Panc1 (cell line): ENCODE results near the gene ACOT12. TPM values are rescaled to one million over a fixed set of nuclear protein-coding genes. Genes with fewer than 3 reads are reported as not detected.

Experiments
- ATAC-seq: fragments of 200-7000 bp; cut with Tn5 transposase; 2 replicates; pipeline ENCODE4 v1.9.1; 2020; ENCODE audit warnings: mild to moderate bottlenecking, moderate library complexity
- BruUV-seq: library from RNA; stranded (reverse); fragments of 400-500 nt; replicated peaks from 2 replicates; lab custom pipeline; 2021; lab: Mats Ljungman, UMichigan
- CTCF ChIA-PET: fragments of 300-600 bp; sonication (Branson Sonifier 250); formaldehyde crosslinking; loops from one replicate; lab custom pipeline; 2022; ENCODE audit warnings: antibody characterized with exemption; lab: Charles Lee
- POLR2A ChIA-PET: fragments of 300-600 bp; sonication (Branson Sonifier 250); formaldehyde crosslinking; loops from one replicate; lab custom pipeline; 2022; ENCODE audit warnings: antibody characterized with exemption; lab: Charles Lee
- DNase-seq: peaks from one replicate; pipeline ENCODE4 v3.0.0-alpha.2; 2010; ENCODE audit warnings: low read depth, low spot score
- H3K27ac ChIP-seq: 2 replicates; pipeline ENCODE4 v1.5.1; 2011; ENCODE audit warnings: mild to moderate bottlenecking, low read length, inconsistent platforms
- H3K27me3 ChIP-seq: fragments of 200-500 bp; sonication (Bioruptor generic); 2 replicates; pipeline ENCODE4 v1.6.0; 2014; ENCODE audit warnings: low read length, inconsistent platforms; ENCODE audit not compliant: control insufficient read depth, insufficient read depth
- H3K36me3 ChIP-seq: fragments of 200-500 bp; sonication (Bioruptor generic); 2 replicates; pipeline ENCODE4 v1.5.1; 2014; ENCODE audit warnings: inconsistent platforms, mild to moderate bottlenecking, low read length, moderate library complexity; ENCODE audit not compliant: control insufficient read depth, insufficient read depth
- H3K4me1 ChIP-seq: 2 replicates; pipeline ENCODE4 v1.5.1; 2011; ENCODE audit warnings: inconsistent platforms, mild to moderate bottlenecking, low read length, moderate library complexity; ENCODE audit not compliant: control insufficient read depth, insufficient read depth
- H3K4me3 ChIP-seq, 2 experiments: 2 replicates each; pipeline ENCODE4 v1.5.1; 2011 to 2012; ENCODE audit warnings: low read depth in 2 of 2, low read length in 2 of 2, mild to moderate bottlenecking in 2 of 2, inconsistent platforms in 1 of 2, moderate library complexity in 1 of 2
- H3K9me3 ChIP-seq: fragments of 200-500 bp; sonication (Bioruptor generic); 2 replicates; pipeline ENCODE4 v1.5.1; 2014; ENCODE audit warnings: low read depth, mild to moderate bottlenecking, inconsistent platforms, low read length, moderate library complexity; ENCODE audit not compliant: control insufficient read depth, insufficient read depth
- POLR2AphosphoS5 ChIP-seq: IDR thresholded peaks from 2 replicates; pipeline ENCODE4 v1.6.1; 2012; ENCODE audit warnings: mild to moderate bottlenecking, low read depth, low read length, moderate library complexity
- SIN3A ChIP-seq: IDR thresholded peaks from 2 replicates; pipeline ENCODE4 v1.6.1; 2012; ENCODE audit warnings: low read depth, mild to moderate bottlenecking, low read length, moderate library complexity, borderline replicate concordance; ENCODE audit not compliant: insufficient read depth
- TCF7L2 ChIP-seq: IDR thresholded peaks from 2 replicates; pipeline ENCODE4 v1.6.1; 2011; ENCODE audit warnings: mild to moderate bottlenecking, low read depth, low read length, inconsistent platforms
- in situ Hi-C: cut with HindIII; loops from 2 replicates; pipeline ENCODE4 v1.10.0; 2016; ENCODE audit warnings: low sequenced_read_pairs, low pct_unique_long_range_greater_than_20kb
- intact Hi-C: fragments of 100-400 bp; cut with micrococcal nuclease; formaldehyde crosslinking; loops from one replicate; pipeline ENCODE4 v1.10.0; 2022; ENCODE audit not compliant: unreplicated experiment
- total RNA-seq: library from RNA; stranded (reverse); gene quantifications from one replicate; pipeline ENCODE4 v1.2.1, GENCODE V29; 2021; ENCODE audit not compliant: unreplicated experiment
- TF ChIP-seq, protein P1 (sequence below): fragments of 450-650 bp; IDR thresholded peaks from 2 replicates; pipeline ENCODE4 v1.5.1; 2017; ENCODE audit warnings: mild to moderate bottlenecking
- TF ChIP-seq, protein P2 (sequence below), 2 experiments: IDR thresholded peaks; 2 replicates each; pipeline ENCODE4 v1.6.1; 2011 to 2012; ENCODE audit warnings: low read depth in 2 of 2, control low read depth in 1 of 2, low read length in 1 of 2, mild to moderate bottlenecking in 1 of 2, moderate library complexity in 1 of 2; ENCODE audit not compliant: insufficient read depth in 1 of 2

The ACOT12 gene
- total RNA-seq, 1 experiment from 2014 or later, result 0.74 TPM

DNA sequence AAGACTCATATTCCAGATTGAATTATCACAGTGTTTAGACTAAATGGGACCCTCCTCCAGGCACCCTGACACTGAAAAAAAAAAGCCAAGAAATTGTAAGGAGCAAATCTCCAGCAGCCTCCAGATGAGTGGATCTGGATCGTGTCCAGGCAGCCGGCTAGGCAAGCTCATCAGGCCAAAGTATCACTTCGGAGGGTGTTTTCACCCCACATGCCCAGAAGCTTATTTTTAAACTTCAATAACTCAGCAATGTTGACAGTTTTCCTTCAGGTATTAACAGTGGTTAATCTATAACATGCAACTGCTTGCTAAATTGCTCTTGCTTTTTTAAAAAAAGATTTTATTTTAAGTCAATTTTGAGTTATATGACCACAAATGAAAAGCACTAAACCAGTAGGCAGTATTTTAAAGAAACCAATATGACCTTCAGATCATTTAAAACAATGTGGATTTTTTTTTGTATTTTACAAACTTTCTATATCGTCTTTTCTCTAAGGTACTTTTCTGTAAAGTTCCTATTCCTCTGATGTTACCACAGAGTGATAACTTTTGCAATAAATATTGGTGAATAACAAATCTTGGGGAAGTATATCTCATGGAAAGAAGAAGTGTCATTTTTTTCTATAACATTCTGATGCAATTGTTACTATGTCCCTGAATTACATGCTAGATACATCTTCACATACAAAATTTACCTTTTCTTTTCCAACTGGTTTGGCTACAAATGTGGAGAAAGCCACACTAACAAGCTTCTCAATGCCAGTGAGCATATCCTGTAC lies 30.7 kb downstream of the ACOT12 start:
- DNase-seq, result no peak
- no peak for ATAC-seq

DNA sequence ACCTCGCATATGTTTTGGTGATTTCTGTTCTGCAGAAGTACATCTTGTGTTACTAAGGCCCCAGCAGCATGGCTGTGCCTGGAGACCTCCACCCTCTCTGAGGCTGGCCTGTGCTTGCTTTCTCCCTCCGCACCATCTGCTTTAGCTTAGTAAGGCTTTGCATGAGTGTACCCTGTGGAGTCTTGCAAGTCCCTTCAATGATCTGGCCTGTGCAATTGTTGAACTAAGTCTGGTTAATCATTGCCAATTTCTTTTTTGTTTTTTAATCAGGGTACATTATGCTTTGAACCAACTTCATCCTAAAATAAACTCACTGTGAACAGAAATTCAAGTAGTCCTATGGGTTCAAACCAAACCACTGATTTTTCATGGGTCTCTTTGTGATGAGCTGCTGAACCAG lies 32.3 kb downstream of the ACOT12 start:
- no TSS peak for BruUV-seq
- H3K27me3 ChIP-seq, result no peaks in the 10 kb centered on the region
- no peak overlapping the region for H3K27ac ChIP-seq
- ATAC-seq (no peak), DNase-seq (no peak)
- no peak overlapping the region for H3K4me3 ChIP-seq
- H3K36me3 ChIP-seq, result no peaks in the 10 kb centered on the region
- ChIA-PET POLR2A (no interaction called here), CTCF (interaction anchor here (0.6 kb wide), 1 partner anchor 57 kb away, joined by 7 read pairs; no protein-coding TSS in a partner anchor)
- in situ Hi-C loops (no loop called here), intact Hi-C loops (no loop called here)
- TF ChIP-seq, protein P1, sequence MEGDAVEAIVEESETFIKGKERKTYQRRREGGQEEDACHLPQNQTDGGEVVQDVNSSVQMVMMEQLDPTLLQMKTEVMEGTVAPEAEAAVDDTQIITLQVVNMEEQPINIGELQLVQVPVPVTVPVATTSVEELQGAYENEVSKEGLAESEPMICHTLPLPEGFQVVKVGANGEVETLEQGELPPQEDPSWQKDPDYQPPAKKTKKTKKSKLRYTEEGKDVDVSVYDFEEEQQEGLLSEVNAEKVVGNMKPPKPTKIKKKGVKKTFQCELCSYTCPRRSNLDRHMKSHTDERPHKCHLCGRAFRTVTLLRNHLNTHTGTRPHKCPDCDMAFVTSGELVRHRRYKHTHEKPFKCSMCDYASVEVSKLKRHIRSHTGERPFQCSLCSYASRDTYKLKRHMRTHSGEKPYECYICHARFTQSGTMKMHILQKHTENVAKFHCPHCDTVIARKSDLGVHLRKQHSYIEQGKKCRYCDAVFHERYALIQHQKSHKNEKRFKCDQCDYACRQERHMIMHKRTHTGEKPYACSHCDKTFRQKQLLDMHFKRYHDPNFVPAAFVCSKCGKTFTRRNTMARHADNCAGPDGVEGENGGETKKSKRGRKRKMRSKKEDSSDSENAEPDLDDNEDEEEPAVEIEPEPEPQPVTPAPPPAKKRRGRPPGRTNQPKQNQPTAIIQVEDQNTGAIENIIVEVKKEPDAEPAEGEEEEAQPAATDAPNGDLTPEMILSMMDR, result no peak
- TF ChIP-seq POLR2AphosphoS5, result no peak
- no peak for TF ChIP-seq SIN3A
- no peak for TF ChIP-seq TCF7L2
- TF ChIP-seq, protein P2, sequence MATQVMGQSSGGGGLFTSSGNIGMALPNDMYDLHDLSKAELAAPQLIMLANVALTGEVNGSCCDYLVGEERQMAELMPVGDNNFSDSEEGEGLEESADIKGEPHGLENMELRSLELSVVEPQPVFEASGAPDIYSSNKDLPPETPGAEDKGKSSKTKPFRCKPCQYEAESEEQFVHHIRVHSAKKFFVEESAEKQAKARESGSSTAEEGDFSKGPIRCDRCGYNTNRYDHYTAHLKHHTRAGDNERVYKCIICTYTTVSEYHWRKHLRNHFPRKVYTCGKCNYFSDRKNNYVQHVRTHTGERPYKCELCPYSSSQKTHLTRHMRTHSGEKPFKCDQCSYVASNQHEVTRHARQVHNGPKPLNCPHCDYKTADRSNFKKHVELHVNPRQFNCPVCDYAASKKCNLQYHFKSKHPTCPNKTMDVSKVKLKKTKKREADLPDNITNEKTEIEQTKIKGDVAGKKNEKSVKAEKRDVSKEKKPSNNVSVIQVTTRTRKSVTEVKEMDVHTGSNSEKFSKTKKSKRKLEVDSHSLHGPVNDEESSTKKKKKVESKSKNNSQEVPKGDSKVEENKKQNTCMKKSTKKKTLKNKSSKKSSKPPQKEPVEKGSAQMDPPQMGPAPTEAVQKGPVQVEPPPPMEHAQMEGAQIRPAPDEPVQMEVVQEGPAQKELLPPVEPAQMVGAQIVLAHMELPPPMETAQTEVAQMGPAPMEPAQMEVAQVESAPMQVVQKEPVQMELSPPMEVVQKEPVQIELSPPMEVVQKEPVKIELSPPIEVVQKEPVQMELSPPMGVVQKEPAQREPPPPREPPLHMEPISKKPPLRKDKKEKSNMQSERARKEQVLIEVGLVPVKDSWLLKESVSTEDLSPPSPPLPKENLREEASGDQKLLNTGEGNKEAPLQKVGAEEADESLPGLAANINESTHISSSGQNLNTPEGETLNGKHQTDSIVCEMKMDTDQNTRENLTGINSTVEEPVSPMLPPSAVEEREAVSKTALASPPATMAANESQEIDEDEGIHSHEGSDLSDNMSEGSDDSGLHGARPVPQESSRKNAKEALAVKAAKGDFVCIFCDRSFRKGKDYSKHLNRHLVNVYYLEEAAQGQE (IDR thresholded peaks at IDR 0.05; ENCODE audit: insufficient read depth in 1 of 2, low read depth in 2 of 2, low read length in 1 of 2), result no peak
- no peaks in the 10 kb centered on the region for H3K4me1 ChIP-seq
- no peaks in the 10 kb centered on the region for H3K9me3 ChIP-seq

More for the DNA sequence above, 30.7 kb downstream of the ACOT12 start:
- H3K4me1 ChIP-seq, result no peaks in the 10 kb centered on the region
- BruUV-seq, result no TSS peak
- no peak overlapping the region for H3K4me3 ChIP-seq
- TF ChIP-seq POLR2AphosphoS5 (no peak), TCF7L2 (no peak), SIN3A (no peak)
- TF ChIP-seq, protein P1, result no peak
- TF ChIP-seq, protein P2 (IDR thresholded peaks at IDR 0.05; ENCODE audit: insufficient read depth in 1 of 2, low read depth in 2 of 2, low read length in 1 of 2), result no peak
- in situ Hi-C loops, result no loop called here
- CTCF ChIA-PET, result no interaction called here
- H3K27me3 ChIP-seq, result no peaks in the 10 kb centered on the region
- no peak overlapping the region for H3K27ac ChIP-seq
- POLR2A ChIA-PET, result no interaction called here
- H3K9me3 ChIP-seq, result no peaks in the 10 kb centered on the region
- no peaks in the 10 kb centered on the region for H3K36me3 ChIP-seq
- intact Hi-C loops, result no loop called here
